Vagina (tissue), 2 donors: ENCODE measurements around the gene STXBP6. TPM values are rescaled to one million over a fixed set of nuclear protein-coding genes. Genes with fewer than 3 reads are reported as not detected.

Source experiments
- DNase-seq, 2 donors: peaks; one replicate each; pipeline ENCODE4 v3.0.0-alpha.2; 2017; ENCODE audit errors: extremely low spot score in 2 of 2
- H3K27ac ChIP-seq: fragments of 200-600 bp; sonication (generic); one replicate; pipeline ENCODE4 v1.5.1; 2019
- H3K27me3 ChIP-seq: fragments of 200-600 bp; sonication (generic); one replicate; pipeline ENCODE4 v1.5.1; 2019
- H3K36me3 ChIP-seq, 2 donors: fragments of 200-600 bp; sonication (generic); one replicate each; pipeline ENCODE4 v1.5.1; 2017 to 2019
- H3K4me1 ChIP-seq: fragments of 200-600 bp; sonication (generic); one replicate; pipeline ENCODE4 v1.5.1; 2019
- H3K4me3 ChIP-seq, 2 donors: fragments of 200-600 bp; sonication (generic); 1 replicate in 1 of 2; 2 replicates in 1 of 2; pipeline ENCODE4 v1.5.1; 2016 to 2019
- H3K9me3 ChIP-seq: fragments of 200-600 bp; sonication (generic); one replicate; pipeline ENCODE4 v1.5.1; 2019
- CTCF ChIP-seq, 3 experiments: fragments of 450-650 bp in 2 of 3; fragments of 200-600 bp in 1 of 3; sonication (generic) in 1 of 3; IDR thresholded peaks; one replicate each; pipeline ENCODE4 v1.5.1; 2017 to 2019; ENCODE audit warnings: antibody characterized with exemption in 3 of 3, mild to moderate bottlenecking in 2 of 3, moderate library complexity in 2 of 3
- POLR2A ChIP-seq, 2 donors: fragments of 450-650 bp; IDR thresholded peaks; one replicate each; pipeline ENCODE4 v1.6.1; 2017; ENCODE audit warnings: antibody characterized with exemption in 2 of 2, mild to moderate bottlenecking in 2 of 2, moderate library complexity in 2 of 2
- POLR2AphosphoS5 ChIP-seq, 2 donors: sonication (generic); formaldehyde crosslinking; IDR thresholded peaks; one replicate each; pipeline ENCODE4 v1.9.0; 2017; ENCODE audit warnings: antibody characterized with exemption in 2 of 2, mild to moderate bottlenecking in 2 of 2, low read depth in 1 of 2; ENCODE audit not compliant: insufficient read depth in 1 of 2
- intact Hi-C: fragments of 100-400 bp; cut with DNase I; formaldehyde crosslinking; loops from one replicate; pipeline ENCODE4 v1.15.1; 2023
- total RNA-seq: library from RNA; depleted of rRNA; stranded (reverse); fragments of >200 nt; gene quantifications from one replicate; pipeline ENCODE4 v1.2.3, GENCODE V29; 2016

STXBP6 gene
- total RNA-seq, 1 donor from 2014 or later: 4.4 TPM

- Histone ChIP-seq H3K9me3 (no peaks in the 10 kb centered on the region), H3K4me1 (peaks cover 9% of the 10 kb centered on the region), H3K27ac (no peak overlapping the region), H3K4me3 (no peak overlapping the region), H3K36me3 (no peaks in the 10 kb centered on the region), H3K27me3 (no peaks in the 10 kb centered on the region)
- TF ChIP-seq POLR2AphosphoS5 (IDR thresholded peaks at IDR 0.05; ENCODE audit: insufficient read depth in 1 of 2, low read depth in 1 of 2): no peak
- TF ChIP-seq CTCF (IDR thresholded peaks at IDR 0.05): no peak
- no peak for TF ChIP-seq POLR2A (IDR thresholded peaks at IDR 0.05)
- intact Hi-C loops: no loop called here
- no peak for DNase-seq
These were observed 8.0 kb downstream of the STXBP6 start for GRCh38 chr14:25041898-25042297.

GRCh38 chr14:25041484-25041883 is 8.5 kb downstream of the STXBP6 start:
- H3K9me3 ChIP-seq: no peaks in the 10 kb centered on the region
- H3K4me3 ChIP-seq: no peak overlapping the region
- peaks cover 9% of the 10 kb centered on the region for H3K4me1 ChIP-seq
- TF ChIP-seq POLR2A (IDR thresholded peaks at IDR 0.05): no peak
- TF ChIP-seq POLR2AphosphoS5 (IDR thresholded peaks at IDR 0.05; ENCODE audit: insufficient read depth in 1 of 2, low read depth in 1 of 2): no peak
- TF ChIP-seq CTCF (IDR thresholded peaks at IDR 0.05): no peak
- no peak for DNase-seq
- intact Hi-C loops: no loop called here
- no peaks in the 10 kb centered on the region for H3K36me3 ChIP-seq
- H3K27me3 ChIP-seq: no peaks in the 10 kb centered on the region
- no peak overlapping the region for H3K27ac ChIP-seq

- no peak overlapping the region for H3K4me3 ChIP-seq
- H3K27ac ChIP-seq: no peak overlapping the region
- no peaks in the 10 kb centered on the region for H3K27me3 ChIP-seq
- intact Hi-C loops: no loop called here
- no peak for TF ChIP-seq CTCF (IDR thresholded peaks at IDR 0.05)
- TF ChIP-seq POLR2AphosphoS5 (IDR thresholded peaks at IDR 0.05; ENCODE audit: insufficient read depth in 1 of 2, low read depth in 1 of 2): no peak
- TF ChIP-seq POLR2A (IDR thresholded peaks at IDR 0.05): no peak
- no peak for DNase-seq
- no peaks in the 10 kb centered on the region for H3K9me3 ChIP-seq
- no peaks in the 10 kb centered on the region for H3K36me3 ChIP-seq
- peaks cover 9% of the 10 kb centered on the region for H3K4me1 ChIP-seq
These were observed 10.0 kb downstream of the STXBP6 start for GRCh38 chr14:25039933-25040332.

GRCh38 chr14:25038044-25038668 is 11.8 kb downstream of the STXBP6 start:
- no peak for DNase-seq
- H3K36me3 ChIP-seq: no peaks in the 10 kb centered on the region
- peaks cover 9% of the 10 kb centered on the region for H3K4me1 ChIP-seq
- no peak for TF ChIP-seq POLR2AphosphoS5 (IDR thresholded peaks at IDR 0.05; ENCODE audit: insufficient read depth in 1 of 2, low read depth in 1 of 2)
- H3K27ac ChIP-seq: no peak overlapping the region
- H3K9me3 ChIP-seq: no peaks in the 10 kb centered on the region
- no peaks in the 10 kb centered on the region for H3K27me3 ChIP-seq
- intact Hi-C loops: no loop called here
- H3K4me3 ChIP-seq: no peak overlapping the region

- Histone ChIP-seq H3K9me3 (no peaks in the 10 kb centered on the region), H3K27ac (no peak overlapping the region), H3K4me1 (no peaks in the 10 kb centered on the region), H3K27me3 (no peaks in the 10 kb centered on the region), H3K36me3 (no peaks in the 10 kb centered on the region), H3K4me3 (no peak overlapping the region)
- intact Hi-C loops: no loop called here
- TF ChIP-seq POLR2A (IDR thresholded peaks at IDR 0.05) (no peak), CTCF (IDR thresholded peaks at IDR 0.05) (no peak)
- DNase-seq: no peak
These were observed 12.9 kb downstream of the STXBP6 start for GRCh38 chr14:25037032-25037431.
